Choroid plexus epithelial cell (primary cell): ENCODE results near the gene LAD1.
A peak's percentile ranks its signal among the peaks of the same experiment; 100 is the strongest.

ENCODE experiments used
- DNase-seq: peaks from one replicate; pipeline ENCODE4 v3.0.0-alpha.2; 2010; ENCODE audit warnings: low read depth
- H3K4me3 ChIP-seq: 2 replicates; pipeline ENCODE4 v1.5.1; 2011; ENCODE audit warnings: low read depth, mild to moderate bottlenecking, control low read depth, low read length, moderate library complexity
- TF ChIP-seq, protein P1 (sequence below): conservative IDR thresholded peaks from 2 replicates; pipeline ENCODE4 v1.5.1; 2011; ENCODE audit warnings: low read depth, mild to moderate bottlenecking, control low read depth, inconsistent platforms, low read length, moderate library complexity

LAD1 gene

DNA sequence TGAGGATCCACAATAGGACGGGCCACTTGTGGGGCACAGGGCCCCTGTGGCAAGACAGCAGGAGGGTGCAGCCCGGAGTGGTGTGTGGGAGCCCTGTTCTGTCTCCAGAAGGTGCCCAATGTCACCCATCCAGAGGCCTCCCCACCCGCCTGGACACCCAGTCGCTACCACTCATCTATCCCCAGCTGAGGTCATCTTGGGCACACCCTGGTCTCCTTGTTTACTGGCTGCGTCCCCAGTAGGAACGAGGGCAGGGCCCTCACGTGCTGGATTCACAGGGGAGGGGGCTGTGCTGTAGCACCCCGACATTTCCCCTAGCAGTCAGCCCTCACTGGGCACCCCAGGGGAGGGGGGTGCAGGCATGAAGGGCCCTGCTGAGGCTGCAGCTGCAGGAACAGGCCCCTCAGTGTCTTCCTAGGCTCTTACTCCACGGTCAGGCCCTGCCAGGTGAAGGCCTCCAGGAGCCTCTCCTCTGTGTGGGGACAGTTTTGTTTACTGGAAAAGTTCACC, 19.3 kb downstream of the LAD1 start:
- DNase-seq, result no peak
- TF ChIP-seq, protein P1, sequence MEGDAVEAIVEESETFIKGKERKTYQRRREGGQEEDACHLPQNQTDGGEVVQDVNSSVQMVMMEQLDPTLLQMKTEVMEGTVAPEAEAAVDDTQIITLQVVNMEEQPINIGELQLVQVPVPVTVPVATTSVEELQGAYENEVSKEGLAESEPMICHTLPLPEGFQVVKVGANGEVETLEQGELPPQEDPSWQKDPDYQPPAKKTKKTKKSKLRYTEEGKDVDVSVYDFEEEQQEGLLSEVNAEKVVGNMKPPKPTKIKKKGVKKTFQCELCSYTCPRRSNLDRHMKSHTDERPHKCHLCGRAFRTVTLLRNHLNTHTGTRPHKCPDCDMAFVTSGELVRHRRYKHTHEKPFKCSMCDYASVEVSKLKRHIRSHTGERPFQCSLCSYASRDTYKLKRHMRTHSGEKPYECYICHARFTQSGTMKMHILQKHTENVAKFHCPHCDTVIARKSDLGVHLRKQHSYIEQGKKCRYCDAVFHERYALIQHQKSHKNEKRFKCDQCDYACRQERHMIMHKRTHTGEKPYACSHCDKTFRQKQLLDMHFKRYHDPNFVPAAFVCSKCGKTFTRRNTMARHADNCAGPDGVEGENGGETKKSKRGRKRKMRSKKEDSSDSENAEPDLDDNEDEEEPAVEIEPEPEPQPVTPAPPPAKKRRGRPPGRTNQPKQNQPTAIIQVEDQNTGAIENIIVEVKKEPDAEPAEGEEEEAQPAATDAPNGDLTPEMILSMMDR, result no peak
- H3K4me3 ChIP-seq, result no peak overlapping the region

GRCh38 chr1:201378804-201379203, 20.3 kb downstream of the LAD1 start:
- TF ChIP-seq, protein P1, result no peak
- DNase-seq, result no peak

GRCh38 chr1:201377611-201378092, 21.5 kb downstream of the LAD1 start, which contains the start of gene TNNT2:
TNNT2 (minus strand) TSS chr1:201377680; CDS start chr1:201373254, 4,426 bp downstream.
- DNase-seq, result no peak
- TF ChIP-seq, protein P1, result no peak
- H3K4me3 ChIP-seq, result no peak within 1 kb of the TSS

More at GRCh38 chr1:201378804-201379203, 20.3 kb downstream of the LAD1 start:
- no peak overlapping the region for H3K4me3 ChIP-seq

- DNase-seq, result peak; percentile 67
- no peak overlapping the region for H3K4me3 ChIP-seq
- TF ChIP-seq, protein P1, result peak; percentile 82
These were observed 22.4 kb downstream of the LAD1 start for GRCh38 chr1:201376464-201377374.

DNA sequence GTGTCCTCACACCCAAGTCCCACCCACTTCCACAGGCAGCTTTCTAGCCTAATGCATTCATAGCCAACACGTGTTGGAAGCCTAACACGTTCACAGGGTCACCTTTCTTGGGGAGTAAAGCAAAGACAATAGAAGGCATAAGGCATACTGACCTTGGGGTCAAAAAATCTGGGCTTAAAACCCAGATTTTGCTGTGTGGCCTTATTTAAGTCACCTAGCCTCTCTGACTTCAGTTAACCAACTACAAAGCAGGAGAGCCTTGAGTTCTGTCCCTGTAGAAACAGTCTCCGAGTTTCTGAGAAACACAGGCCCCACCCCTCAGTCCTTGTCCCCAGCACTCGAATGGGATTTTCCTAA, 23.0 kb downstream of the LAD1 start:
- no peak overlapping the region for H3K4me3 ChIP-seq
- TF ChIP-seq, protein P1, result no peak
- DNase-seq, result no peak

DNA sequence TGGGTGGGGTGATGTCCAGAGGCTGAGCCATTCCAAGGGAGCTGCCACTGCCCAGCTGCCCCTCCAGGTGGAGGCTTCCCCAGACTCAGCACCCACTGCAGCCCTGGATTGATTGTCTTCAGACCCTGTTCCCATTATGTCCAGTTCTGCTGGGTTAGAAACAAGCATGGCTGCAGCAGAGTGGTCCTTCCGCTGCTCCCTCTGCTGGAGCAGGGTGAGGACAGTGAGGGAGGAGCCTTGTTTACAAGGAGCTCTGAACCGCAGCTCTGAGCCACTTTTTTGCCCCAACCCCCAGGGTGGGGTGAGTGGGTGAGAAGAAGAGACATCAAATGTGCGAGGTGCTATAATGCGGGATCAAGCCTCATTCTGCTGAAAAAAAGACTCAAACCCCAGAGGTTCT, 24.0 kb downstream of the LAD1 start:
- H3K4me3 ChIP-seq, result no peak overlapping the region
- TF ChIP-seq, protein P1, result peak; percentile 37
- DNase-seq, result no peak

- no peak for DNase-seq
- no peak overlapping the region for H3K4me3 ChIP-seq
- TF ChIP-seq, protein P1, result no peak
These were observed 24.8 kb downstream of the LAD1 start for GRCh38 chr1:201374364-201374763.
